Neural cell (in vitro differentiated cells): Measurements from ENCODE around the gene ZCCHC24.

Experiments used
- TF ChIP-seq, protein P1 (sequence below): fragments of 450-650 bp; IDR thresholded peaks from 2 replicates; pipeline ENCODE4 v1.5.1; 2014; ENCODE audit warnings: antibody characterized with exemption, mild to moderate bottlenecking, moderate library complexity; ENCODE audit not compliant: poor library complexity, severe bottlenecking
- TF ChIP-seq, protein P2 (sequence below): IDR thresholded peaks from 2 replicates; pipeline ENCODE4 v1.6.1; 2012; ENCODE audit warnings: borderline replicate concordance

DNA sequence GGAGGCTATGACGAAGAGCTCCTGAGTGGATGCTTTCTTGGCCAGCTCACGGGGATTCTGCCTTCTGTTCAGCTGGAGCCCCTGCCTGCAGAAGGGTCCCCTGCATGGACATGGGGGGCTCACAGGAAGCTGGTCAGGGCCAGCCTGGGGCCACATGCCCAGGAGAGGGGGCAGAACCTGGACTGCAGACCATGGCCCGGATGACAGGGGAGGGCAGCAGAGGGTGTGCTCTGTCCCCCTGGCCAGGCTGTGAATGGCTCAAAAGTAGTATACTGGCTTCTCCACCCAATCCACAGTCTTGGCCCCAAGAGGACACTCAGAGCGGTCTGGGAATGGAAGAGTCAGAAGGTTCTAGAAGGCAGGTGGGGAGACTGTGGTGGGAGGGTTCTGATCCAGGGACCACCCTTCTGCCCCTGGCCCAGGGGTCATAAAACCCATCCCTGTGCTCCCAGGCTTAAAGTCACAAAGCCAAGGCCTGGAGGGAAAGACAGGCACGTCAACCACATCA is 57.9 kb downstream of the ZCCHC24 start:
- TF ChIP-seq, protein P1, sequence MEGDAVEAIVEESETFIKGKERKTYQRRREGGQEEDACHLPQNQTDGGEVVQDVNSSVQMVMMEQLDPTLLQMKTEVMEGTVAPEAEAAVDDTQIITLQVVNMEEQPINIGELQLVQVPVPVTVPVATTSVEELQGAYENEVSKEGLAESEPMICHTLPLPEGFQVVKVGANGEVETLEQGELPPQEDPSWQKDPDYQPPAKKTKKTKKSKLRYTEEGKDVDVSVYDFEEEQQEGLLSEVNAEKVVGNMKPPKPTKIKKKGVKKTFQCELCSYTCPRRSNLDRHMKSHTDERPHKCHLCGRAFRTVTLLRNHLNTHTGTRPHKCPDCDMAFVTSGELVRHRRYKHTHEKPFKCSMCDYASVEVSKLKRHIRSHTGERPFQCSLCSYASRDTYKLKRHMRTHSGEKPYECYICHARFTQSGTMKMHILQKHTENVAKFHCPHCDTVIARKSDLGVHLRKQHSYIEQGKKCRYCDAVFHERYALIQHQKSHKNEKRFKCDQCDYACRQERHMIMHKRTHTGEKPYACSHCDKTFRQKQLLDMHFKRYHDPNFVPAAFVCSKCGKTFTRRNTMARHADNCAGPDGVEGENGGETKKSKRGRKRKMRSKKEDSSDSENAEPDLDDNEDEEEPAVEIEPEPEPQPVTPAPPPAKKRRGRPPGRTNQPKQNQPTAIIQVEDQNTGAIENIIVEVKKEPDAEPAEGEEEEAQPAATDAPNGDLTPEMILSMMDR: no peak
- TF ChIP-seq, protein P2, sequence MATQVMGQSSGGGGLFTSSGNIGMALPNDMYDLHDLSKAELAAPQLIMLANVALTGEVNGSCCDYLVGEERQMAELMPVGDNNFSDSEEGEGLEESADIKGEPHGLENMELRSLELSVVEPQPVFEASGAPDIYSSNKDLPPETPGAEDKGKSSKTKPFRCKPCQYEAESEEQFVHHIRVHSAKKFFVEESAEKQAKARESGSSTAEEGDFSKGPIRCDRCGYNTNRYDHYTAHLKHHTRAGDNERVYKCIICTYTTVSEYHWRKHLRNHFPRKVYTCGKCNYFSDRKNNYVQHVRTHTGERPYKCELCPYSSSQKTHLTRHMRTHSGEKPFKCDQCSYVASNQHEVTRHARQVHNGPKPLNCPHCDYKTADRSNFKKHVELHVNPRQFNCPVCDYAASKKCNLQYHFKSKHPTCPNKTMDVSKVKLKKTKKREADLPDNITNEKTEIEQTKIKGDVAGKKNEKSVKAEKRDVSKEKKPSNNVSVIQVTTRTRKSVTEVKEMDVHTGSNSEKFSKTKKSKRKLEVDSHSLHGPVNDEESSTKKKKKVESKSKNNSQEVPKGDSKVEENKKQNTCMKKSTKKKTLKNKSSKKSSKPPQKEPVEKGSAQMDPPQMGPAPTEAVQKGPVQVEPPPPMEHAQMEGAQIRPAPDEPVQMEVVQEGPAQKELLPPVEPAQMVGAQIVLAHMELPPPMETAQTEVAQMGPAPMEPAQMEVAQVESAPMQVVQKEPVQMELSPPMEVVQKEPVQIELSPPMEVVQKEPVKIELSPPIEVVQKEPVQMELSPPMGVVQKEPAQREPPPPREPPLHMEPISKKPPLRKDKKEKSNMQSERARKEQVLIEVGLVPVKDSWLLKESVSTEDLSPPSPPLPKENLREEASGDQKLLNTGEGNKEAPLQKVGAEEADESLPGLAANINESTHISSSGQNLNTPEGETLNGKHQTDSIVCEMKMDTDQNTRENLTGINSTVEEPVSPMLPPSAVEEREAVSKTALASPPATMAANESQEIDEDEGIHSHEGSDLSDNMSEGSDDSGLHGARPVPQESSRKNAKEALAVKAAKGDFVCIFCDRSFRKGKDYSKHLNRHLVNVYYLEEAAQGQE: no peak
